Measurements from ENCODE around the gene INO80B.
A peak's percentile ranks its signal among the peaks of the same experiment; 100 is the strongest.
"Not testable (repeated sequence)": the region's sequence is repeated elsewhere in the genome, so short reads cannot be mapped to it uniquely, and the experiment has no call there.

Gene INO80B

DNA sequence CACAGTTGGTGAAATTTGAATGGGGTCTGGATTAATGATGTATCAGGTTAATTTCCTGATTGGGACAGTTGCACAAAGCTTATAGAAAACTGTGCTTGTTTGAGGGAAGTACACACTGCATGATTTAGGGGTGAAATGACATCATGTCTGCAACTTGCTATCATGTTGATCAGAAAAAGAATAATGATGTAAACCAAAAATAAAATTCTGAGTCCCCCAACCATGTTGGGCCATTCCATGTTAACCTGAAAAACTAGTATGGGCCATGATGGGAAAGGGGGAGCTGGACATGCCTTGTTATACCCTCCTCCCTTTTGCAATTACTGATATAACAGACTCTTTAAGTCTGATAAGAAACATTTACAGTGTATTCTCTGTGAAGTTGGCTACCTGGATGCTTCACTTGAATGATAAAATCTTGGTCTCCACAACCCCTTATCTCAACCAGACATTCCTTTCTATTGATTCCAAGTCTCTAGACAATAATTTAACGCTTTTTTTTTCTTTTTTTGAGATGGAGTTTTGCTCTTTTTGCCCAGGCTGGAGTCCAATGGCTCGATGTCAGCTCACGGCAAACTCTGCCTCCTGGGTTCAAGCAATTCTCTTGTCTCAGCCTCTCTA, 4.2 kb upstream of the INO80B start:
- no peak for DNase-seq

GRCh38 chr2:74457129-74457548, 2.3 kb downstream of the INO80B start:
- DNase-seq, result no peak

DNA sequence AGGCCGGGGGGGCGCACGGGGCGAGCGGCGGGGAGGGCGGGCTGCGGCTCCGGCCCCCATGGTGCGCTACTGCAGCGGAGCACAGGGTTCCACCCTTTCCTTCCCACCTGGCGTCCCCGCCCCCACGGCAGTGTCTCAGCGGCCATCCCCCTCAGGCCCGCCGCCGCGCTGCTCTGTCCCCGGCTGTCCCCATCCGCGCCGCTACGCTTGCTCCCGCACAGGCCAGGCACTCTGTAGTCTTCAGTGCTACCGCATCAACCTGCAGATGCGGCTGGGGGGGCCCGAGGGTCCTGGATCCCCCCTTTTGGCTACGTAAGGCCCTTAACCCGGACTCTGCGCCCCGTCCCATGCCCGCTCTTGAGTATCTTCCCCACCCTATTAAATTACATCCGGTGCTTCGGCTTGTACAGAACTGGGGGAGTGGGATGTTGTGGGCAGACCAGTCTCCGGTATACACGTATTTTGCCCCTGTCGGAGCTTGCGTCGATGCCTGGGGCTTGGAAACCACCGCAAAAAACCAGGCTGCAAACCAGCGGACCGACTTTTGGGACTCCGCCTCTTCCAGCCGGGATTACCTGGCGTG, 2.8 kb downstream of the INO80B start:
- DNase-seq, result peak; percentile 91

GRCh38 chr2:74458132-74458937, 3.4 kb downstream of the INO80B start, which contains the start of gene WBP1:
TSS of gene WBP1 (plus strand) at chr2:74458438. CDS start at chr2:74458603, 165 bp downstream.
- peak; percentile 95 for DNase-seq

DNA sequence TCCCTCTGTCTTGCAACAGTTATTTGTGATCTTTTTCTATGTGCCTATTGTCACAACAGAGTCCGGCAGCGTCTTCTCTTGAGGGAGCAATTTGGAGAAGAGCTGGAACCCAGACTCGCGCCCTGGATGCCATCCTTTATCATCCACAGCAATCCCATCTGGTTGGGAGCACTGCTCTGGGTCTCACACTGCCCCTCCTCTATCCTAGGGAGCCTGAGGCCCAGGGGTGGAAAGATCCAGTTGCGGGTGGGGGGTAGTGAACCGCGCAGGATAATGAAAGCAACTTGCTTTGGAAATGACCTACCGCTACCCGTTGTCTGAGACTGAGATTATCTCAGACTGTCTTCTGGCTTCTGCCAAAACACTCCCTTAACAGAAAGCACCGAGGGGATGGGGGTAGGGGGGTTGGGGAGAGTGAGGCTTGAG, 4.1 kb downstream of the INO80B start:
- DNase-seq, result no peak

- DNase-seq, result not testable (repeated sequence)
Observed at GRCh38 chr2:74459503-74460118, 4.7 kb downstream of the INO80B start.

DNA sequence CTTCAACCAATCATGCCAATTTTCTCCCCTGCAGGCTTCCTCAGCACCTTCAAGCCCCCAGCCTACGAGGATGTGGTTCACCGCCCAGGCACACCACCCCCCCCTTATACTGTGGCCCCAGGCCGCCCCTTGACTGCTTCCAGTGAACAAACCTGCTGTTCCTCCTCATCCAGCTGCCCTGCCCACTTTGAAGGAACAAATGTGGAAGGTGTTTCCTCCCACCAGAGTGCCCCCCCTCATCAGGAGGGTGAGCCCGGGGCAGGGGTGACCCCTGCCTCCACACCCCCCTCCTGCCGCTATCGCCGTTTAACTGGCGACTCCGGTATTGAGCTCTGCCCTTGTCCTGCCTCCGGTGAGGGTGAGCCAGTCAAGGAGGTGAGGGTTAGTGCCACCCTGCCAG, 5.3 kb downstream of the INO80B start:
- DNase-seq, result not testable (repeated sequence)

DNA sequence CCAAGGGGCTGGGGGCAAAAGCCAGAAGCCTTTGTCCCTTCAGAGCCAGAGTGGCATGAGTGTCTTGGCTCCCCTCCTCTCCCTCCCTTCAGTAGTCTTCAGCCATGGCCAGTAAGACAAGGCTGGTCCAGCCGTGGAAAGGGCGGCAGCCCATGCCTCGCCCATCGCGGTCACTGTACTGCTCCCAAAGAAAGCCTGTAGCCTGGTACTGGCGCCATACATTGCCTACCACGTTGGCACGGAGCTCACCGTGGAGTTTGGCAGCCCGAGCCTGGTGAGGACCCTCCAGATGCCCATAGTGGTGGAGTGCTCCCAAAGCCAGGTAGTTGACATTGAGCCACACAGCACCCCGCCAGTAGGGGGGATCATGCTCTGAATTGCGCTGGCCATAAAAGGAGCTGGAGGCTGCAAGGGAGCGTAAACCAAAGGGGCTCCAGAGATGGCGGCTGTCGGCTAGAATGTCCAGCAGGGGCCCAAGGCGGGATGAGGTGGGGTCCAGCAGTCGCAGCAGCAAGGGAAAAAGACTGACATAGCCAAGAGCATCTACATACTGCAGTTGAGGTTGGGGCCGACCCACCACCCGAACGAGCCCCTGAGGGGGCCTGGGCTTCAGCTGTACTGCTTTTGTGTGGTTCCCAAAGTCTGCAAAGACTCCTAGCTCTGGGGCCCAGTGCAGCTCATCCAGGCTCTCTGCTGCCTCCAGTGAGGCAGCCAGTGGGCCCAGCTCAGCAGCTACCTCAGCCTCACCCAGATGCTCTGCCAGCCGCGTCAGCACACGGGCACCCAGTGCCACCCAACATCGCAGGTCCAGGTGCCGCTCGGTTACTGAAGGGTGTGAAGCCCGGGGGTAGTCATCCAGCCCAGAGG, 6.5 kb downstream of the INO80B start:
- no peak for DNase-seq

- no peak for DNase-seq
Observed at GRCh38 chr2:74462054-74462785, 7.3 kb downstream of the INO80B start.

GRCh38 chr2:74462786-74463105, 7.9 kb downstream of the INO80B start:
- DNase-seq, result no peak

DNA sequence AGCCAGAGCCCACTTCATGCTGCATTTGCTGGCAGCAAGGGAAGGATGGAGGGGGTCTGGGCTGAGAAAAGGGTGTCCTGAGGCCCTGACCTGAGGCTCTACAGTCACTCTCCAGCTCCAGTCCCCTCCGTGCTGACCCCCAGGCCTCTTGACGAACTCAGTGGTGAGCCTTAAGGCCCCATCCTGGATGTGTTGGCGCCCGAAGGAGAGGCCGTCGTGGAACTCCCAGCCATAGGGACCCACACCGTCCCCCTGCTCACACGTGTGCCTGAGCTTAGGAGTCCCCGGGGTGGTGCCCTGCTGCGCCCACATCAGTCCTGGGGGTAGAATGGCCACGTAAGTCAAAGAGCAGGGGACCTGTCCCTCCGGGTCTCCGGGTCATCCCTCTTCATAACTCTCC, 9.5 kb downstream of the INO80B start:
- DNase-seq, result no peak

DNA sequence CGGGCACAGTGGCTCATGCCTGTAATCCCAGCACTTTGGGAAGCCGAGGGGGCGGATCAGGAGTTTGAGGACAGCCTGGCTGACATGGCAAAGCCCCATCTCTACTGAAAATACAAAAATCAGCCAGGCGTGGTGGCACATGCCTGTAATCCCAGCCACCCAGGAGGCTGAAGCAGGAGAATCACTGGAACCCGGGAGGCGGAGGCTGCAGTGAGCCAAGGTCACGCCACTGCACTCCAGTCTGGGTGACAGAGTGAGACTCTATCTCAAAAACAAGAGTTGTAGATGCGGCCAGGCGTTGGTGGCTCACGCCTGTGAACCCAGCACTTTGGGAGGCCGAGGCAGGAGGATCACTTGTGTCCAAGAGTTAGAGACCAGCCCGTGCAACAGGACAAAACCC, 15.9 kb downstream of the INO80B start:
- DNase-seq, result not testable (repeated sequence)

DNA sequence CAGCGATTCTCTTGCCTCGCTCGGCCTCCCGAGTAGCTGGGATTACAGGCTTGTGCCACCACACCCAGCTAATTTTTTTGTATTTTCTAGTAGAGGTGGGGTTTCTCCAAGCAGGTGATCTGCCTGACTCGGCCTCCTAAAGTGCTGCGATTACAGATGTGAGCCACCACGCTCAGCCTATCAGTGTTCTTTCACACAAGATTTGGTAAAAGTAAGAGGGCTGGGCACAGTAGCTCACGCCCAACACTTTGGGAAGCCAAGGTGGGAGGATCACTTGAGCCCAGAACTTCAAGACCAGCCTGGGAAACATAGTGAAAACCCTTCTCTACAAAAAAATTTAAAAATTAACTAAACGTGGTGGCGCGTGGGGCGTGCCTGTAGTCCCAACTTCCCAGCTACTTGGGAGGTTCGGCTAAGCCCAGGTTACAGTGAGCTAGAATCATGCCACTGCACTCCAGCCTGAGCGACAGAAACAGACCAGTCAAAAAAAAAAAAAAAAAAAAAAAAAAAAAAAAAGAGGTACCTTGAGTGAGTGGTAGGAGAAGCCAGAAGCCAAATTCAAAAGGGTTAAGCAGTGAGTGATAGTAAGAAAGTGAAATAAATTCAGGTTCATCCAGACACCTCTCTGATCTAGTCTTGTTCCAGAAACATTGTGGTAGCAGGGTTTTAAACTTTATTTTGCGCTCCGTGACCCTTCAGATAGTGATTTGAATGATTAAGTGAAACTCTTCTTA, 16.6 kb downstream of the INO80B start:
- no peak for DNase-seq

DNA sequence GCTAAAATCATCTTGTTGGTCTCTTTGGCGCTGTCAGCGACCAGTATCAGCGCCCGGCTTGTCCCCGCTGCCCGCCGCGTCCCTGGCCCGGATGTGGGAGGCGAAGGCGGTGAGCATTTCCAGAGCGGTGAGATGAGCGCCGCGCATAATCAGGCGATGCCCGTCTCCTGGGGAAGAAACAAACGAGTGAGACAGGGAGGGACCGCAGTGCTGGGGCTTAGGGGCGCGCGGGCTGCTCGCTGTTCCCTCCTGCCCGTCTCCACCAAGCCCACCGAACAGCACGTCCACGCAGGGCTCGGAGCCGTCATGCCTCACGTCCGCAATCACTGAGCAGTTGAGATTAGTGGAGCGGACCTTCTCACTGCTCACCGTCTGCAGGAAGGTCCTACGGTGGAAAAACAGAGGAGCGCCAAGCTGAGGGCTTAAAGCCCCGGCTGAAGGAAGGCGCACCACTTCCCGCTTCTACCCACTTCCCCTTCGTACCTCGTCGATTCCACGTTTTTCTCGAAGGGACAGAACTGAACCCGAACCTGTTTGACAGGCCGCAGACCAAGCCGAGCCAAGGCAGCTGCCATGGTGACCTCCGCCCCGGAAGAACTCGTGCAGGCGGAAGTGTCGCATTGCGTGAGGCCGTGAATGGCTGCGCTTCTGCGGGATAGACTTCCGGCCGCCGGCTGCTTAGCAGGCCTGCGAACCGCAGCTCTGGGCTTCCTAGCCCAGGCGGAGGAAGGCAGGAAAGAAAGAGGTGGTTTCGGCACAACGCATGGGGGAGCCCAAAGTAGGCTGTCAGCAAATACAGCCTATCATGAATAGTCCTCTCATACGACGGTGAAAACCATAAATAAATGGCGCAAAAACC, 17.4 kb downstream of the INO80B start, which contains the start of gene MRPL53:
Gene MRPL53, minus strand, starts transcription at position 595 of the 859 bp plus-strand sequence. Its CDS starts 20 bp downstream, at position 575.
- peak; percentile 99 for DNase-seq

- no peak for DNase-seq
Observed at GRCh38 chr2:74472945-74473258, 18.0 kb downstream of the INO80B start.

- no peak for DNase-seq
Observed at GRCh38 chr2:74474481-74474880, 19.6 kb downstream of the INO80B start.

GRCh38 chr2:74474899-74475298, 20.0 kb downstream of the INO80B start:
- DNase-seq, result no peak

- no peak for DNase-seq
Observed at GRCh38 chr2:74481431-74481830, 26.5 kb downstream of the INO80B start.

DNA sequence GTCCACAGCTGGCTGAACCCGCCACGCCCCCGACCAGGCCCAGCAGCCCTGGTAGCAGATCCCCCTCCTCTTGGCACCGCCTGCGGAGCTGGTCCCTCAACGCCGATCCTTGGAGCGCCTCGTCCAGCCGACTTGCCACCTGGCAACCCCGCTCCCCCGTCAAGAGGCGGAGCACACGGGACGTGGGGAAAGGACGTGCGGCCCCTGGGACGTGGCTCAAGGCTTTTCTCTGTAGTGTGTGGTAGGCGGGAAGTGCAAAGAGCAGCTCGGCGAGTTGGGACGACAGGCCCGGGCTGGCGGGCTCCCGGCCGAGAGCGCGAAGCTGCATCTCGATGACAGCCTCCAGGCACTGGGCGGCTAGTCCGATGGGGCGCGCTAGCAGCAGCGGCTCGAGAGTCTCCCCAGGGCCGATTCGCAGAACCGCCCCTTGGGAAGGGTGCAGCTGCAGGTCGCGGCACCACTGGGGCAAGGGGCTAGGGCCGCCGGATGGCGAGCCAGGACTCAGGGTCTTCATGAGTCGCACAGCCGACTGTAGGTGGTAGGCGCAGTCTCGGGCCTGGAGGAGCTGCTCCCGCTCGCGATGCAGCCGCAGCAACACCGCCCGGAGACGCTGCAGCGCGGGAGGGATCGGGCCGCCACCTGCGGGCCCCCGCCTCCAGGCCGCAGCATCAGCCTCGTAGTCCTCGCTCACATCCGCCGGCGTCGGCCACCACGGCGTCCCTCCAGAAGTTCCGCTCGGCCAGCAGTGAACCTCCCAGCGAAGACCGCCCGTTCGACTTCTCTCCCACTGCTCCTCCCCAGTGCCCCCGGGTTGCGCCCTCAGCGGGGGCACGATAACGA, 27.3 kb downstream of the INO80B start:
- DNase-seq, result peak; percentile 83

Data from activated CD8-positive, alpha-beta memory T cell treated with anti-CD3 and anti-CD28 coated beads, Interleukin-2, amount 50 U/mL, for 48 hours (primary cell).